Activated T-cell treated with anti-CD3 and anti-CD28 coated beads for 1 hour (primary cell): ENCODE data around the gene SIX1.

Experiments
- DNase-seq: peaks from one replicate; pipeline ENCODE4 v3.0.0-alpha.2; 2020; ENCODE audit warnings: low read depth

SIX1 gene

GRCh38 chr14:60655119-60655897, 6.0 kb upstream of the SIX1 start:
- no peak for DNase-seq

DNA sequence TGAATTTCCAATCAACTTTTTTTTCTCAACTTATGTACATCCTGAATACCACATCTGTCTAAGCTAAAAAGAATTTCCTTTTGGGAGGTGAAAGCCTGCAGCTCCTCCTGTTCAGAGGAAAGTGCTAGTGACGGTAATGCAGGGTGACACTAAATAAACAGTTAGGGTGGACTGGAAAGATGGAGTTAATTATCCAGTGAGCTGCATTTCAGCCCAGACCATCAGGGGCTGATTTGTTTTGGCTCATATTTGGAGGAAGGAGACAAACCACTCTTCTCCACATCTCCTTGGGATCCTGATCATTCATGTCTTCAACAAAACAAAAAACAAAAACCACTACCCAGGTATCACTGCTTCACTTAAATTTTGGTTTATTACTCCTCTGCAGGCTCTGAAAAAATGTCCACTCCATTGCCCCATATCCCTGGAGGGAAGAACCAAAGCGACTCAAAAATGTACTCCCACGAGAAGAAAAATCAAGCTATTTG, 5.1 kb upstream of the SIX1 start:
- no peak for DNase-seq

- DNase-seq = no peak
Observed at GRCh38 chr14:60653701-60654161, 4.5 kb upstream of the SIX1 start.

DNA sequence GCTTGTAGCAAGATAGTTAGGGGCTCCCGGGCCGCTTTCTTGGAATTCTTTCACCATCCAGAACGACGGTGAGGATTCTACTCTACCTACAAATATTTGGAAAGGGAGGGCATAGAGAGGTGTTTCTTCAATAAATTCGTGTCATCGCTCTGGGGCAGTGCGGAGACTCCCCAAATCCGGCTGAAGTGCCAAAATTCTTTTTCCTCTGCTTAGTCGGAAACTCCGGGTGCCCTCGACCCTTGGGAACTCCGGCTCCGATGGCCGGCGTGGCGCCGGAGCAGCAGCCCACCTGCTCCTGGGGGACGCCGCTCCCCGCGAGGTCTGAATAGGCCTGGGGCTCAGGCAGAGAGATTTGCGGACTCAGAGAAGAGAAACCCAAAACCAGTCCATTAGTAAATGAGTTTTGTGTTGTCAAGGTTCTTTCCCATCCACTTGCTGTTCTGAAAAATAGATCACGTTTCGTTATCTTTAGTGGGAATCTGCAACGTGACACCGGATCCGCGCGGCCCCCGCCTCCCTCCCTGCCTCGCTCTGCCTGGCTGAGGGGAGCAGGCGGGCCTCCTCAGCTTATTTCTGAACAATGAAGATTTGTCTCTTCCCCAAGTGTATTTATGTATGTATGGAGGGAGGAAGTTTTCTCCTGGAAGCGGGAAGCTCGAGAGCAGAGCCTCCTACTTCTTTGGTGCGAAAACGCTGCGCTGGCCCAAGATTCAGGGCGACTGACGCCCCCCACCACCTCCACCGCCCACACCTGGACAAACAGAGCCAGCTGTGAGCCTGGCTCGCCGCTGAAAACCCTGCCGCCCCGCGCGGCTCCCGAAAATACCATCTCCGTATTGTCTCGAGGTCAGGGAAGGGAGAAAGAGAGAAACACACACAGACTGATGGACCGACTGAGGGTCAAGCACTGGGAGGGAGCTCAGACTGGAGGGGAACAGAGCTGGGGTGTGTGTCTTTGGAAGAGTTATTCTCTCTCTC, 3.7 kb upstream of the SIX1 start:
- no peak for DNase-seq

GRCh38 chr14:60651796-60652673, 2.8 kb upstream of the SIX1 start:
- no peak for DNase-seq

DNA sequence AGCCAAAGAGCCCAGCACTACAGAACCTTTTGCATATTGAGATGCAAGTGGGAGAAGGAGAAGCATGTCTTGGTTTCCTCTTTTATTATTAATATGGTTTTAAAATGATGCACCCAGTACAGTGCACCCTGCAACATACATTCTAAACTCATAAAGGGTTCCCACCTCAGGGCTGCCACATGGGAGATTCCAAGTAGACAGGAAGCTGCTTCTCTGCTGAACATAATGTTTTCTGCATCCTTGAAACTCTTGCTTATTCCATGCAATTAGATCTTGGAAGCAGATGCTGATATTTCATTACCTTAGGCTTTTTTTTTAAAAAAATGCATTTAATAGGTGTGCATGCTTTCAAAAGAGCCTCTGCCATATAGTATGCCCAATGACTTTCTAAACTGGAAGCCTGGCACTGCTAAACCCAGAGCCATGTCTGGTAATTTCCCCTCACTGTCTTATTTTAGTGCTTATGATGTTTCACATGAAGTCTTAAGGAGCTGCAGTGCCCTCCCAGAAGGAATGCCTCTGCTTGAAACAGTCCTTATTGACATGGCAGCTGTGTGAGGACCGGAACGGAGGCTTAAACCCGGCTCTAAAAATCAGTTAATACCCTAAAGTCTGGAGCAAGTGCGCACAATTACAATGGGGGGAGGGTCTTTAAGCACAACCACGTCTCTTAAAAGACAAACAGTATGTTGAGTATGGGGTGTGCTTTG, 2.0 kb upstream of the SIX1 start:
- no peak for DNase-seq

DNA sequence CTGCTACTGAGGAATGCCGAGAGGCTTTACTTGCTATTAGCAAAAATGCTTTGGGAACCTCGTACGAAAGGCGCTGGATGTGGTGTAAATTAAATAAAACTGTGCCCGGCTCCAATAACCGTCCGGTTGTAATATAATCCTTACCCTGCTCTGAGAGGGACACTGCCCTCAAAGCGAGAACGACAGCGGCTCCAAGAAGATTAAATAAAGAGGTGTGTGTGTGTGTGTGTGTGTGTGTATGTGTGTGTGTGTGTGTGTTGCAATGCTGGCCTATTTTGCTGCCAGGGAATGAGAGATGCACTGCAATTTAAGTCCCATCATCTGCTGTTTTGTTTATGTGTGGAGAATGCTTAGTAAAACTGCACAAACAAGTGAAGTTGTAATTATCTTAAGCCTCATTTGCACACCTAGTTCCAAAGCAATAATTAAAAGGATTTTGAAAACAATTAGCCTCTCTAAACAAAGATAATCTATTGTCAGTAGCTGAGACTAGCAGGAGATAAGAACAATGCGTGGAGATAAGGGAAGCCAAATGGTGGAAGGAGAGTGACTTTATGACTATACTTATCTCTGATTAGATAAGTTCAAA, 1.2 kb upstream of the SIX1 start:
- no peak for DNase-seq

DNA sequence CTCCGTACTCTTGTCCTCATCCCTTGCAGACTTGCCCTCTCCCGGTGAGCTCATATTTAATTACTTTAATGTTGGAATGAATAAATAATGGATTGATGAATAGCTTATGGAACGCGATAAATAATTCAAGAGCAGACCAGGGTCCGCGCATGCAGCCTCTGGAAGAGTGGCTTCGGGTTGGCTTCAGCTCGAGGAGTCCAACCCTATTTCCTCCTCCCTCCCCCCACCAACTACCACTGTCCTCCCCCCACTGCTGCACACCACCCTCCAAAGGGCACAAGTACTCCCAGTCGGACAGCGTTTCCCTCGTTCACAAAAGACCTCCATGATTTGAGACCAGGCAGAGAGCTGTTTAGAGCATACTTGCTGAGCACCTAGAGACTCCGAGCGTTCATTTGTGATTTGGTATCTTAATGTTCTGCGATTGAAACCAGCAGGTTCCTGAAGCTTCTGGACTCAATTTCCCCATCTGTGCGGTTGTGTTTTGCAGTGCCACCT, 647 bp upstream of the SIX1 start:
- no peak for DNase-seq

DNA sequence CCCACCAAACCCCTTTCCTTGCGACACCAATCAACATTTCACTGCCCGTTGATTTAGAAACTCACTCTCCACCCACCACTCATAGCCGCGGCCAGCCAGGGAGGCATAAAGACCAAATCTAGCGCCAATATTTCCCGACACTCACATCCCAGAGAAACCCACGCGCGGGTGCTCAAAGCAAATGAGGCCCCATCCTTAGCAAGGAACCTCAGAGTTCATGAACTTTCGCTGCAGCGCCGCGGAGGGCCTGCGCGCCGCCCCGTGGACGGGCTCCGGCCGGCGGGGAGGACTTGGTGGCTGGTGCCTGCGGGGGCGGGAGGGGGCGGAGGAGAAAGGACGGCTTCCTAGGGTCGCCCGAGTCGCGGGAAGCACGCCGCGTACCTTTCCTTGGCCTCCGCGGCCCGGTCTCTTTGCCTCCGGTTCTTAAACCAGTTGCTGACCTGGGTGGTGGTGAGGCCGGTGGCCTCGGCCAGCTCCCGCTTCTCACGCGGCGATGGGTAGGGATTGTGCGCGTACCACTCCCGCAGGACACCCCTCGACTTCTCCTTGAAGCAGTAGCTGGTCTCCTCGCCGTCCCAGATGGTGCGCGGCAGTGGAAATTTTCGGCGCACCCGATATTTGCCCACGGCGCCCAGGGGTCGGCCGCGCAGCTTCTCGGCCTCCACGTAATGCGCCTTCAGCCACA, 886 bp downstream of the SIX1 start:
- DNase-seq = no peak

DNA sequence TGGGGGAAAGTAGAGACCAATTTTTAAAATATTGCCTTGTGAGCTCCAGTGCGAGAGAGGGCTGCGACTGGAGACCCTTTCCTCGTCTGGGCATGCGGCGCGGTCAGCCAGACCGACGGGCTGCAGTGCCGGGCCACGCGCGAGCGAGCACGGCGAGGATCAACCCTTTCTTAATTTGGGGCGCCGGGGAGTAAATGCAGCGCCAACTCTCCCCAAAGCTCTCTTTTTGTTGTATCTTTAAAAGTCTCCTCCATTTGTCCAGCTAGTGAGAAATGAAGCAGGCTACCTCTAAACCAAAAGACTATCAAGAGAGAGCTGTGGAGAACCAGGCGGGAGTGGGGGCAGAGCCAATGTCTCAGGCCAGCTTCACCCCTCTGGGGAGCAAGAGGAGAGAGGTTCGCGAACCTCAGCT, 1.4 kb downstream of the SIX1 start:
- DNase-seq = no peak

DNA sequence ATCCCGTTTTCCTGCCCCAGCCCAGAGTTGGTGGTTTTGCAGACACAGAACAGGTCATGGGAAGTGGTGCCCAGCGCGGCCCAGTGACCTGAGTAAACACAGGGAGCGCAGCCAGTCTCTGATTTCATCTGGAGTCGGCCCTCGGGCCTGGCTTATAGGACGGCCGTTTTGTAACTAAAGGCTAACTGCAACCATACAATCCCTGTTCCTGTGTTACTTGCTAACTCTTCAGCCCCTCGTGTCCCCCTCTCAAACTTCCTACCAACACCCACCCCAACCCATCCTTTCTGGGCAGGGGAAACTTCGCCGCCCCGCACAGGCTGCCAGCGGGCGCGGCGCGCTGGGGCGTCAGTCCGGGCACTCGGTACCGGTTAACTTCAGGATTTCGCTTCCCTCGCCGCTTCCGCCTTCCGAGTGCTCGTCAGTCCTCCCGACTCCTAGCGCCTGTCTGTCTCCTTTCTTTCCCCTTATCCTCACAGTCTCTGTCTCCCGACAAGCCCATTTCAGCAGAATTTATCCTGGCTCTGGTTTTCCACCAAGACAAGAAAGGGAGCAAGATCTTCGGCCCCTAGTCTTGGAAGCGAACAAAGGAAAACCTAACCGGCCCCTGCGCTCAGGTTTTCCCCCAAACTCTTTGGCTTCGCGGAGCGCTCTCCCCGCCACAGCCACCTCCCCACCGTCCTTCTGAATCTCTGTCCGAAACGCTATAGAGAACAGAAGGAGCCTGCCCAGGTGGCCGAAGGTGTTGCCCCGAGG, 2.0 kb downstream of the SIX1 start:
- no peak for DNase-seq

DNA sequence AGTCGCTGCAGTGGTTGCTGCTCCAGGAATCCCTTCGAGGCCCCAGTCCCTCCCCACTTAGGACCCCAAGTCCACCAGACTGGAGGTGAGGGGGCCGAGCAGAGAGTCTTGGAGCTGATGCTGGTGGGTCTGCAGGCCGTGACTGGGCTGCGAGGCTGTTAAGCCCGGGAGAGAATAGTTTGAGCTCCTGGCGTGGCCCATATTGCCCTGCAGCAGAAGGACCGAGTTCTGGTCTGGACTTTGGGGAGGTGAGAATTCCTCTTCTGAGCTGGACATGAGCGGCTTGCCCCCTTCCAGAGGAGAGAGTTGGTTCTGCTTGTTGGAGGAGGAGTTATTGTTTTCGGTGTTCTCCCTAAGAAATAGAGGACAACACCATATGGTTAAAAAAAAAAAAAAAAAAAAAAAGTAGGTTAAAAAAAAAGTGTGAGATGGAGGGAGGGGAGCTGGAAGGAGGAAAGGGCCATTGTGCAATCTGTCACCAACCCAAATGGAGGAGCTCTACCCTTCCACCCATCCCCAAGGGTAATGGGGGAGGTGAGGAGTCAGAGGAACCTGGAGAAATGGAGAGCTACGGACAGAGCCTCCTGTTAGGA, 3.0 kb downstream of the SIX1 start:
- DNase-seq = no peak

DNA sequence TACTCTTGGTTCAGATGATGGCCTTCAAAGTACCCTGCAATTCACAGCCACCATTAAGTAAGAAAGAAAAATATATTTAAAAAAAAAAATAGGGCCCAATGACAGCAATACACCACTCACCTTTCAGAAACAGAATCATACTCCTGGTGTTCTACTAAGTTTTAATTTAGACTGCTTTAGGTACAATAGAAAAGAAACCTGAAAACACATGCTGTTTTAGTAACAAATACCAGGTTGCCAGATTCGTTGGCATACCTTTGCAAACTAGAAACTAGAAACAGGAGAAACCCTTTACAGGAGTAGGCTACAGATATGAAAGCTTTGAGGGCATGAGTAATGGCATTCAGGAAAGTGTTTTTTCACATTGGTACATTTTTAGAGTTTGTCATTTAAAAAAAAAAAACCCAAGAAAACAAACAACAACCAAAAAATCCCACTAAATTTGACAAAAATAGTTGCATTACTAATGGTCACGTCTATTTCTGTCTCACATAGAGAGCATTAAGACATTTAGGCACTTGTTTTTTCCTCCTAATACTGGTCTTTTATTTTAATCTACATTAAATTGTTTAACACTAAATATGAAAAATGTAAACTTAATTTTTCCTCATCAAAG, 4.0 kb downstream of the SIX1 start:
- no peak for DNase-seq

DNA sequence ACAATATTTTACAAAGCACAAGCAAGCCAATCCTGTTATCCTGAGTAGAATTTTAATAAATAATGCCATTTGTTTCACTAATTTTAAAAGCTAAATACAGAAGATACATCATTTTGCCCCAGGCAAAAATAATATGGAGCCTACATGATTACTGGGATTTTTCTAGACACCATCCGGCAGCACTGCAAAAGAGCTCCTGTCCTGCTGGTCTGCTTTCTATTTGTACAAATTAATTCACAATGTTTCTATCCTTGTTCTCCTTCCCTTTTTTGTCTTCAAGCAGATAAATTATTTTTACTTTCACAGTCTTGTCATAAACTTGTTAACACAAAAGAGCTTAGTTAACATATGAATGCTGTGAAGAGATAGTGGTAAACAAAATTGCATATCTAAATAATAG, 4.6 kb downstream of the SIX1 start:
- DNase-seq = no peak

- no peak for DNase-seq
Observed at GRCh38 chr14:60643463-60644314, 5.6 kb downstream of the SIX1 start.

DNA sequence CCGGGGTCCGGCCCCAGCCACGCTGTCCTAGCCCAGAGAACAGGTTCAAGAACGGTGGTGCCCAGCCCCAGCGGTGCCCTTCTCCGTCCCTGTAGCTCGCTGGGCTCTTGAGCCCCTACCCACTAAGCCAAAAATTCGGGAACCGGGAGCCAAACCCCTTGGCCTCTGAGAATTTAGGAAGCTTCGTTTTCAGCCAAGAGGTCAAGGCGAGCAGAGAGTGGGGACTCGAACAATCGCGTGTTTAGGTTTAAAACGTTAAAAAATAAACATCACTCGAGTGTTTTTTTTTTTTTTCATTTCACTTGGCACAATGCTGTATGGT, 6.2 kb downstream of the SIX1 start:
- DNase-seq = no peak

GRCh38 chr14:60642270-60643140, 6.8 kb downstream of the SIX1 start:
- no peak for DNase-seq
